A549 (cell line): ENCODE results near the gene PGBD5. TPM values are rescaled to one million over a fixed set of nuclear protein-coding genes. Genes with fewer than 3 reads are reported as not detected.

Experiments used
- ATAC-seq, 2 experiments: fragments of 200-7000 bp in 1 of 2; fragments of >200 bp in 1 of 2; cut with Nextera tagmentation in 1 of 2; cut with Tn5 transposase in 1 of 2; 3 replicates each; pipeline versions ENCODE4 v1.8.0 to v1.9.1; 2018 to 2020; ENCODE audit warnings: mild to moderate bottlenecking in 1 of 2, moderate library complexity in 1 of 2
- CTCF ChIA-PET: fragments of 300-600 bp; sonication (Branson Sonifier 250); formaldehyde crosslinking; extraction: SDS; loops from one replicate; lab custom pipeline; 2021; ENCODE audit warnings: antibody characterized with exemption, inconsistent platforms; lab: Yijun Ruan, JAX
- POLR2A ChIA-PET: fragments of 350-600 bp; formaldehyde crosslinking; extraction: SDS; loops from one replicate; lab custom pipeline; 2021; ENCODE audit warnings: antibody characterized with exemption, inconsistent platforms; lab: Yijun Ruan, JAX
- DNase-seq, 2 experiments: peaks; one replicate each; pipeline versions ENCODE4 v3.0.0 to v3.0.0-alpha.2; 2011 to 2016; ENCODE audit warnings: low read depth in 1 of 2, low spot score in 1 of 2
- FAIRE-seq: peaks from 2 replicates; lab custom pipeline; 2011; peaks lifted over from hg19 to GRCh38; lab: Jason Lieb, UNC
- H3K27ac ChIP-seq, 2 experiments: fragments of >200 bp; sonication (Bioruptor Twin); formaldehyde crosslinking; 3 replicates each; pipeline ENCODE4 v1.5.1; 2016 to 2017
- H3K4me1 ChIP-seq: fragments of >200 bp; sonication (Bioruptor Twin); formaldehyde crosslinking; 3 replicates; pipeline ENCODE4 v1.6.1; 2016
- H3K4me2 ChIP-seq: fragments of >200 bp; sonication (Bioruptor Twin); formaldehyde crosslinking; 3 replicates; pipeline ENCODE4 v1.6.1; 2016
- H3K4me3 ChIP-seq: fragments of >200 bp; sonication (Bioruptor Twin); formaldehyde crosslinking; 3 replicates; pipeline ENCODE4 v1.5.1; 2016
- H3K9me3 ChIP-seq: fragments of >200 bp; sonication (Bioruptor Twin); formaldehyde crosslinking; 3 replicates; pipeline ENCODE4 v1.6.1; 2016
- ATOH8 ChIP-seq: fragments of 250-450 bp; sonication (Bioruptor Pico); IDR thresholded peaks from 2 replicates; pipeline ENCODE4 v1.5.0; 2020; ENCODE audit warnings: low read depth, mild to moderate bottlenecking, moderate library complexity
- CBX2 ChIP-seq: fragments of 200-600 bp; sonication (generic); IDR thresholded peaks from 2 replicates; pipeline ENCODE4 v1.6.1; 2016; ENCODE audit warnings: low read depth, mild to moderate bottlenecking, borderline replicate concordance
- CBX8 ChIP-seq: fragments of 200-600 bp; sonication (generic); IDR thresholded peaks from 2 replicates; pipeline ENCODE4 v1.6.1; 2016
- CEBPB ChIP-seq, 2 experiments: fragments of >200 bp in 1 of 2; sonication (Bioruptor Twin) in 1 of 2; formaldehyde crosslinking in 1 of 2; IDR thresholded peaks; 2 replicates each; pipeline ENCODE4 v1.6.1; 2012 to 2016
- CHD4 ChIP-seq: fragments of 200-600 bp; sonication (generic); IDR thresholded peaks from 2 replicates; pipeline ENCODE4 v1.6.1; 2016; ENCODE audit warnings: antibody characterized with exemption, mild to moderate bottlenecking, borderline replicate concordance
- FOSB ChIP-seq: fragments of 250-450 bp; sonication (Bioruptor Pico); IDR thresholded peaks from 2 replicates; pipeline ENCODE4 v1.5.0; 2020; ENCODE audit warnings: mild to moderate bottlenecking, moderate library complexity
- FOSL2 ChIP-seq, 2 experiments: fragments of 450-650 bp in 1 of 2; fragments of >200 bp in 1 of 2; sonication (Bioruptor Twin) in 1 of 2; formaldehyde crosslinking; IDR thresholded peaks; 2 replicates each; pipeline versions ENCODE4 v1.5.0 to v1.6.1; 2016 to 2020; ENCODE audit warnings: mild to moderate bottlenecking in 1 of 2, moderate library complexity in 1 of 2
- FOXS1 ChIP-seq: fragments of 250-450 bp; sonication (Bioruptor Pico); IDR thresholded peaks from 2 replicates; pipeline ENCODE4 v1.5.0; 2020; ENCODE audit warnings: mild to moderate bottlenecking, moderate library complexity
- GATA3 ChIP-seq: IDR thresholded peaks from 2 replicates; pipeline ENCODE4 v1.6.1; 2012; ENCODE audit warnings: borderline replicate concordance
- HEYL ChIP-seq: fragments of 250-450 bp; sonication (Bioruptor Pico); IDR thresholded peaks from 2 replicates; pipeline ENCODE4 v1.8.0; 2021; ENCODE audit warnings: mild to moderate bottlenecking, moderate library complexity
- HOXB13 ChIP-seq: fragments of 250-450 bp; sonication (Bioruptor Pico); IDR thresholded peaks from 2 replicates; pipeline ENCODE4 v1.5.0; 2020; ENCODE audit warnings: low read depth, mild to moderate bottlenecking, moderate library complexity
- JUNB ChIP-seq: fragments of >200 bp; sonication (Bioruptor Twin); formaldehyde crosslinking; IDR thresholded peaks from 2 replicates; pipeline ENCODE4 v1.6.1; 2016
- KDM1A ChIP-seq: fragments of 200-600 bp; sonication (generic); IDR thresholded peaks from 2 replicates; pipeline ENCODE4 v1.6.1; 2016; ENCODE audit warnings: low read depth, mild to moderate bottlenecking
- KDM5A ChIP-seq: fragments of 200-600 bp; sonication (generic); IDR thresholded peaks from 2 replicates; pipeline ENCODE4 v1.6.1; 2016; ENCODE audit warnings: antibody characterized with exemption, mild to moderate bottlenecking
- MAZ ChIP-seq: fragments of 150-350 bp; IDR thresholded peaks from 2 replicates; pipeline ENCODE4 v1.6.1; 2014; ENCODE audit warnings: antibody characterized with exemption, low read depth, low read length, borderline replicate concordance
- MYC ChIP-seq: IDR thresholded peaks from 2 replicates; pipeline ENCODE4 v1.6.1; 2012; ENCODE audit warnings: mild to moderate bottlenecking, inconsistent platforms, low read length, improper control_type of control experiment, borderline replicate concordance
- NFE2L2 ChIP-seq: fragments of 150-350 bp; conservative IDR thresholded peaks from 2 replicates; pipeline ENCODE4 v1.6.1; 2014; ENCODE audit warnings: low read length
- NR3C1 ChIP-seq: fragments of >200 bp; sonication (Bioruptor Twin); formaldehyde crosslinking; IDR thresholded peaks from 3 replicates; pipeline ENCODE4 v1.6.1; 2017
- PHF8 ChIP-seq: fragments of 200-600 bp; sonication (generic); IDR thresholded peaks from 2 replicates; pipeline ENCODE4 v1.6.1; 2016; ENCODE audit warnings: low read depth, mild to moderate bottlenecking, antibody characterized with exemption, moderate library complexity, borderline replicate concordance
- POLR2A ChIP-seq: IDR thresholded peaks from 2 replicates; pipeline ENCODE4 v1.6.1; 2012; ENCODE audit warnings: mild to moderate bottlenecking, low read length
- RAD21 ChIP-seq, 2 experiments: fragments of >200 bp in 1 of 2; sonication (Bioruptor Twin) in 1 of 2; formaldehyde crosslinking in 1 of 2; IDR thresholded peaks in 1 of 2; conservative IDR thresholded peaks in 1 of 2; 2 replicates in 1 of 2; 3 replicates in 1 of 2; pipeline ENCODE4 v1.6.1; 2012 to 2018; ENCODE audit warnings: inconsistent platforms in 1 of 2
- REST ChIP-seq: fragments of 200-600 bp; sonication (generic); IDR thresholded peaks from 2 replicates; pipeline ENCODE4 v1.6.1; 2016; ENCODE audit warnings: antibody characterized with exemption, mild to moderate bottlenecking, moderate library complexity
- SMC3 ChIP-seq: fragments of >200 bp; sonication (Bioruptor Twin); formaldehyde crosslinking; IDR thresholded peaks from 3 replicates; pipeline ENCODE4 v1.6.1; 2018; ENCODE audit warnings: inconsistent platforms
- TFCP2L1 ChIP-seq: fragments of 250-450 bp; sonication (Bioruptor Pico); IDR thresholded peaks from 2 replicates; pipeline ENCODE4 v1.5.0; 2021; ENCODE audit warnings: mild to moderate bottlenecking
- ZFP36 ChIP-seq: fragments of 450-650 bp; IDR thresholded peaks from 2 replicates; pipeline ENCODE4 v1.6.1; 2014; ENCODE audit warnings: borderline replicate concordance; ENCODE audit not compliant: partially characterized antibody
- ZSCAN20 ChIP-seq: fragments of 250-450 bp; sonication (Bioruptor Pico); IDR thresholded peaks from 2 replicates; pipeline ENCODE4 v1.8.0; 2022; ENCODE audit warnings: mild to moderate bottlenecking, moderate library complexity
- WGBS: methylation state at CpG from one replicate; pipeline ENCODE4 v1.1.6; 2017; ENCODE audit errors: missing lambda C conversion rate; 5-methylcytosine and 5-hydroxymethylcytosine counted together
- polyA plus RNA-seq, 4 experiments: library from polyadenylated mRNA; depleted of rRNA in 3 of 4; stranded (reverse); fragments of >200 nt; fragmentation: RNase III in 1 of 4; extraction: RNeasy Plus Mini Kit Qiagen cat#74134 plus additional on column Dnase treatment in 1 of 4; gene quantifications; 2 replicates in 3 of 4; 3 replicates in 1 of 4; pipeline ENCODE4 v1.2.3, GENCODE V29; 2011 to 2017
- TF ChIP-seq, protein P1 (sequence below): IDR thresholded peaks from 2 replicates; pipeline ENCODE4 v1.6.1; 2012; ENCODE audit warnings: low read depth, borderline replicate concordance
- TF ChIP-seq, protein P2 (sequence below): fragments of >200 bp; sonication (Bioruptor Twin); formaldehyde crosslinking; IDR thresholded peaks from 3 replicates; pipeline ENCODE4 v1.5.1; 2016

The PGBD5 gene
- polyA plus RNA-seq, 2 of the 4 experiments (the other 2 are of a cell fraction): 0.04 to 0.66 TPM

DNA sequence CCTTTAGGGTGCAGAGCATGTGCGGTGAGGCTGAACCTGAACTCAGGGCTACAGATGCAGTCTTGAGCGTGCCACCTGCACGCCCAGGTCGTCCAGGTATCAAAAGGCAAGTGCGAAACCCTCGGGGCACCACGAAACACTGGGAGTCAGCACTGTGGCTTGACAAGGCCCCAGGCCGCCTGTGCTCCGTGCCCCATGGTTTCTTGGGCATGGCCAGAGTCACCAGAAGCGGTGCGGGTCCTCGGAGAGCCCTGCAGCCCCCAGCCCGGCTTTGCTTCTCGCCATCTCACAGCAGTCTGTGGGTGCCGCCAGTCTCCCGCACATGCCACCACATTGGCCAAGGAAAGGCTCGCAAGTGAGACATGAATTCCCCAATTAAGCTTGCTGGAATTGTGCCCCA is 117.3 kb downstream of the PGBD5 start:
- no peak overlapping the region for H3K4me2 ChIP-seq
- WGBS: 93% methylated on average over 15 of the region's 17 CpGs
- no peak for DNase-seq
- H3K4me3 ChIP-seq: no peak overlapping the region
- no peaks in the 10 kb centered on the region for H3K9me3 ChIP-seq
- FAIRE-seq: no peak
- TF ChIP-seq GATA3: no peak
- no peak for TF ChIP-seq ZSCAN20 (CRISPR knock-in tag)
- TF ChIP-seq MYC: no peak
- no peak for TF ChIP-seq PHF8
- no peak for TF ChIP-seq HEYL (CRISPR knock-in tag)
- no peak for TF ChIP-seq NFE2L2
- TF ChIP-seq FOXS1: no peak
- TF ChIP-seq TFCP2L1: no peak
- no peak for TF ChIP-seq FOSB (CRISPR knock-in tag)
- TF ChIP-seq, protein P1, sequence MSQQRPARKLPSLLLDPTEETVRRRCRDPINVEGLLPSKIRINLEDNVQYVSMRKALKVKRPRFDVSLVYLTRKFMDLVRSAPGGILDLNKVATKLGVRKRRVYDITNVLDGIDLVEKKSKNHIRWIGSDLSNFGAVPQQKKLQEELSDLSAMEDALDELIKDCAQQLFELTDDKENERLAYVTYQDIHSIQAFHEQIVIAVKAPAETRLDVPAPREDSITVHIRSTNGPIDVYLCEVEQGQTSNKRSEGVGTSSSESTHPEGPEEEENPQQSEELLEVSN: no peak
- TF ChIP-seq ZFP36: no peak
- no peak for TF ChIP-seq POLR2A
- TF ChIP-seq, all 56 proteins: peak for 0
- Histone ChIP-seq H3K27ac (peak overlapping the region; percentile 19 to 53; a peak in 3 of 6 replicates), H3K4me1 (peaks cover 16% of the 10 kb centered on the region)
- CTCF ChIA-PET: interaction anchor here (1.0 to 3.0 kb wide), 5 partner anchors 16 to 751 kb away, joined by 3 to 16 read pairs (median 3); no protein-coding TSS in a partner anchor
- POLR2A ChIA-PET: no interaction called here
- no peak for ATAC-seq

- DNase-seq (peak; percentile 75 to 86), FAIRE-seq (no peak), ATAC-seq (peak; percentile 84 to 86)
- Histone ChIP-seq H3K9me3 (no peaks in the 10 kb centered on the region), H3K27ac (peak overlapping the region; percentile 10 to 53; a peak in 4 of 6 replicates), H3K4me2 (peak overlapping the region; percentile 50), H3K4me3 (no peak overlapping the region), H3K4me1 (peaks cover 16% of the 10 kb centered on the region)
- no peak for TF ChIP-seq FOSL2 (IDR thresholded peaks at IDR 0.05)
- peak; percentile 33; the same call in 1 of the 2 replicates for TF ChIP-seq FOSL2 (CRISPR knock-in tag; IDR thresholded peaks at IDR 0.05)
- no peak for TF ChIP-seq KDM5A
- no peak for TF ChIP-seq REST
- TF ChIP-seq FOXS1: no peak
- 41% methylated on average over 8 of the region's 8 CpGs for WGBS
- ChIA-PET CTCF (interaction anchor here (0.8 to 3.0 kb wide), 3 partner anchors 15 to 647 kb away, joined by 4 to 16 read pairs (median 9); no protein-coding TSS in a partner anchor), POLR2A (no interaction called here)
Observed at GRCh38 chr1:230308039-230308438, 118.1 kb downstream of the PGBD5 start.

GRCh38 chr1:230307213-230307612 is 118.9 kb downstream of the PGBD5 start:
- peak overlapping the region; percentile 50; the same call in 2 of the 3 replicates for H3K4me2 ChIP-seq
- CTCF ChIA-PET: interaction anchor here (0.7 kb wide), 1 partner anchor 646 kb away, joined by 3 read pairs; no protein-coding TSS in a partner anchor

More at GRCh38 chr1:230307213-230307612, 118.9 kb downstream of the PGBD5 start:
- no peaks in the 10 kb centered on the region for H3K9me3 ChIP-seq
- FAIRE-seq: no peak
- DNase-seq: no peak
- no peak overlapping the region for H3K4me3 ChIP-seq
- WGBS: 60% methylated on average over 4 of the region's 4 CpGs
- TF ChIP-seq NFE2L2 (no peak), ATOH8 (CRISPR knock-in tag) (no peak), HOXB13 (CRISPR knock-in tag) (no peak), CHD4 (no peak), CBX2 (no peak), POLR2A (no peak), CEBPB (IDR thresholded peaks at IDR 0.05) (no peak), MYC (no peak), KDM1A (no peak), MAZ (no peak), PHF8 (no peak), NR3C1 (no peak), TFCP2L1 (no peak), RAD21 (conservative IDR thresholded peaks at IDR 0.05 in 1 of 2, IDR thresholded peaks at IDR 0.05 in 1 of 2) (no peak), KDM5A (no peak), SMC3 (no peak), CBX8 (no peak), GATA3 (no peak), JUNB (no peak)
- TF ChIP-seq, protein P2, sequence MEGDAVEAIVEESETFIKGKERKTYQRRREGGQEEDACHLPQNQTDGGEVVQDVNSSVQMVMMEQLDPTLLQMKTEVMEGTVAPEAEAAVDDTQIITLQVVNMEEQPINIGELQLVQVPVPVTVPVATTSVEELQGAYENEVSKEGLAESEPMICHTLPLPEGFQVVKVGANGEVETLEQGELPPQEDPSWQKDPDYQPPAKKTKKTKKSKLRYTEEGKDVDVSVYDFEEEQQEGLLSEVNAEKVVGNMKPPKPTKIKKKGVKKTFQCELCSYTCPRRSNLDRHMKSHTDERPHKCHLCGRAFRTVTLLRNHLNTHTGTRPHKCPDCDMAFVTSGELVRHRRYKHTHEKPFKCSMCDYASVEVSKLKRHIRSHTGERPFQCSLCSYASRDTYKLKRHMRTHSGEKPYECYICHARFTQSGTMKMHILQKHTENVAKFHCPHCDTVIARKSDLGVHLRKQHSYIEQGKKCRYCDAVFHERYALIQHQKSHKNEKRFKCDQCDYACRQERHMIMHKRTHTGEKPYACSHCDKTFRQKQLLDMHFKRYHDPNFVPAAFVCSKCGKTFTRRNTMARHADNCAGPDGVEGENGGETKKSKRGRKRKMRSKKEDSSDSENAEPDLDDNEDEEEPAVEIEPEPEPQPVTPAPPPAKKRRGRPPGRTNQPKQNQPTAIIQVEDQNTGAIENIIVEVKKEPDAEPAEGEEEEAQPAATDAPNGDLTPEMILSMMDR: no peak
- H3K27ac ChIP-seq: peak overlapping the region; percentile 10 to 44; a peak in 3 of 6 replicates
- H3K4me1 ChIP-seq: peaks cover 16% of the 10 kb centered on the region
- POLR2A ChIA-PET: no interaction called here
- ATAC-seq: no peak
